Stimulated activated CD8-positive, alpha-beta memory T cell treated with anti-CD3 and anti-CD28 coated beads, Interleukin-4, amount 100 ng/mL, for 24 hours (primary cell): ENCODE data around the gene SLK.

Experiments used
- DNase-seq: peaks from one replicate; pipeline ENCODE4 v3.0.0-alpha.2; 2020; ENCODE audit warnings: low read depth

SLK gene

DNA sequence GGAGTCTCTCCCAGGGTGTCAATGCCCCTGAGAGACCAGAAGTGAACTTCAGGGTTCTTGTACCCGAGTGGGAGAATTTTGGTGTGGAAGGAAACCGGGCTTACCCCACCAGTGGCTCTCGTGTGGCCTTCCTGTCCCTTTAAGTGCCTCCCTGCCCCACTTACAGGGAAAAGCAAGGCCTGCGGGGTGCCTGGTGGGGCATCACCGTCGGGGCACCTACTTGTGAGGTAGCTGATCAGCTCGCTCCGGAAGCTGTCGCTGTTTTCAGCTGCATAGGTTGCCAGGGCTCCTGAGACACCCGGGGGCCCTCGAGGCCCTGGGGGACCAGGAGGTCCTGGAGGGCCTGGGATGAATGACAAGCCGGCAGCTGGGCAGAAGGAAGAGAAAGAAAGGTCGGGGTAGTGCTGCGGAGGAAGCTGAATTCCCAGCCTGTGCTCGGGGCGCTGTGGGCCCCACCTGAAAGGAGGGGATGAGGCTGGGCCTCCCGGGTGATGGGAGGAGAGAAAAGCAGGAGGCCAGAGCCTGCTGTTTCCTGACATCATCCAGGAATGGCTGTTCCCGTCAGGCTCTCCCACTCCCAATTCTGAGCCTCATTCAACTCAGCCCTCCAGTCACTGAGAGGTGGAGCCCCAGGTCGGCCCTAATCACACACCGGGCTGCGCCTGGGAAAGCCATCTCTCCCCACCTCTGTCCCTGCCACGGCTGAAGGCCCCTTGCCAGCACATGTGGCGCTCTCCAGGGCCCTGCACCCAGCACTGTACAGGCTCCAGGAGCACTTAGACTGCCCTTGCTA lies 67.7 kb downstream of the SLK start:
- no peak for DNase-seq

DNA sequence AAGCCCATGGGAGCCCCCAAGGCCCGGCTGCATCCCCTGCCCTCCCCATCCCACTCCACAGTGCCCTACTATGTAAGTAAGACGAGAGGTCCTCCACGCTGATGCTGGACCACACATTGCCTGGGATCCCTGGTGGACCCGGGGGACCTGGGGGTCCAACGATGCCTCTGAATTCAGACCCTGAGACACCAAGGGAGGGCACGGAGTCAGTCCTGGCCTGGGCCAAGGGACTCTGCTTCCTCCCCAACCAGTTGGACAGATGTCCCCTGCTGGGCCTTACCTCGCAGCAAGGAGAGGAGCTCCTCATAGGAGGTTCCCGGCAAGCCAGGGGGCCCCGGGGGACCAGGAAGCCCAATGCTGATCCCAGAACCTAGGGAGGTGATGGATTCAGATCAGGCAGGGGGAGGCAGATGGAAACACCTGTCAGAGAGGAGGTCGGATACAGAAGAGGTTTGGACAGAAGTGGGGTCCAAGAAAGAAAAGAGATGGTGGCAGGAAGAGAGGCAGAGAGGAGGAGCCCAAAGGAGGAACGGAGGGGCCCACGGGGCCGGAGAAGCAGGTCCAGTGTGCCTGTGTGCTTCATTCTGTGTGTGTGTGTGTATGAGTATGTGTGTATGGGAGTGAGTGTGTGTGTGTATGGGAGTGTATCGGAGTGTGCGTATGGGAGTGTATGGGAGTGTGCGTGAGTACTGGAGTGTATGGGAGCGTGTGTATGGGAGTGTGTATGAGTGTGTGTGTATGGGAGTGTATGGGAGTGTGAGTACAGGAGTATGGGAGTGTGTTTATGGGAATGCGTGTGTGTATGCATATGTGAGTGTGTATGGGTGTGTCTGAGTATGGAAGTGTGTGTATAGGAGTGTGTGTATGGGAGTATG lies 68.5 kb downstream of the SLK start:
- no peak for DNase-seq

DNA sequence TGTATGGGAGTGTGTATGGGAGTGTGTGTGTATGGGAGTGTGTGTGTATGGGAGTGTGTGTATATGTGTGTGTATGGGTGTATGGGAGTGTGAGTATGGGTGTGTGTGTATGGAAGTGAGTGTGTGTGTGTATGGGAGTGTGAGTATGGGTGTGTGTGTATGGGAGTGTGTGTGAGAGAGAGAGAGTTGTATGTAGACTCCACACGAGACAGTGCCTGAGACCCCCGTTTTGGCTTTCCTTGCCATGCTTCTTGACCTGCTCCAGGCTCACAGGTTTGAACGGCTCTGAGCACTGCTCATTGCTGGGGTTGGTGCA lies 69.1 kb downstream of the SLK start:
- DNase-seq, result no peak

DNA sequence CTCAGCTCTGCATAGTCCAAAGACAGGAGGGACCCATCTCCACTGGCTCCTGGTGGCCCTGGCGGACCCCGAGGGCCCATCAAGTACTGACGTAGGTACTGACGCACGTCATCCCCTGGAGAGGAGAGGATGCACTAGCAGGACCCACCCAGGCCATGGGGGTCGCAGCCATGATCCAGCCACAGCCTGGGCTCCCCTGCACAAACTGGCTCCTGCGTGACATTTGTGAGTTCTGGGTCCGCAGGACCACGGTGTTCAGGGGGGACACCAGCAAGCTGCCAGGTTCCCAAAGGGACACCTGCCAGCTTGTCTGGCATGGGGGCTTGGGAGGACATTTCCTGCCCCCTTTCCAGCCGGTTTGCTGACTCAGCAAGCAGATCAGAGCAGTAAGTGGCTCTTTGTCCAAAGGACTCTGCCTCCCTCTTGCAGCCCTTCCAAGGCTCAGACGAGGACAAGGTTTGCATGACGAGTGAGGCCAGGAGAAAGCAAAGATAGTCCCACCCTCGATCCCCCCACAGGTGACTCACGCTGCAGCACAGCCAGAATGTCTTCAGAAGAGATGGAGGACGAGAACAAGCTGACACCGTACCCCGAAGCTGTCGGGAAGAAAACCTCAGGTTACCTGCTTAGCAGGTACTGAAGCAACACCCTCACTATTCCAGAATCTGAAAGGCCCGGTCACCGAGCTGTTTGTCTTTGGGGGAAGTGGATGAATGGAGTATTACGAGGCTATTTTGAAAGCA lies 69.7 kb downstream of the SLK start:
- no peak for DNase-seq

DNA sequence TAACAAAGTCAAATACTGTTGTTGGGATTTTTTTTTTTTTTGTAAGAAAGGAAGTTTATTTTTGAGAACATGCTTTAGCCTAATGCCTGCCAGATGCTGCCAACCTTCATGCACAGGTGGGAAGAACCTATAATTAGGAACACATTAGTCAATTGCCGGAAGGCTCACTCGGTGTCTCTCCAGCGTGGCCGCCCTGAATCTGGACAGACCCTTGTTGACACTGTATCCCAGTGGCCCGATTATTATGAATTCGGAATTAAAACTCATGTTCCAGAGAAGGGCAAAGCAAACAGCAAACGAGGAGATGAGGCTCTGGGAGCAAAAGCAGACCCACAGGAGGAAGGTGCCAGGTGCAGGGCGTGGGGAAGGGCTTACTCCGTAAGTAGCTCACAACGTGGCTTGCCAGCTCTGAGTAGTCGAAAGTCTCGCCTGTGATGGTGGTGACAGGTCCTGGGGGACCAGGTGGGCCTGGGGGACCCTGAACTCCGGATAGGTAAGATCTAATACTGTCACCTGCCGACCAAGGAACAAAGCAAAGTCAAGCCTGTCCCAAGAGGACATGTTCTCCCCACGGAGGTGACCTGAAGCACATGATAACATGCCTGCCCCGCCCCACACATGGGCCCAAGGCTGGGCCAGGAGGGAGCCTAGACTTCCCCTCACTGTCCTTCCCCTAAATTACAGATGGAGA lies 70.5 kb downstream of the SLK start:
- DNase-seq, result no peak

DNA sequence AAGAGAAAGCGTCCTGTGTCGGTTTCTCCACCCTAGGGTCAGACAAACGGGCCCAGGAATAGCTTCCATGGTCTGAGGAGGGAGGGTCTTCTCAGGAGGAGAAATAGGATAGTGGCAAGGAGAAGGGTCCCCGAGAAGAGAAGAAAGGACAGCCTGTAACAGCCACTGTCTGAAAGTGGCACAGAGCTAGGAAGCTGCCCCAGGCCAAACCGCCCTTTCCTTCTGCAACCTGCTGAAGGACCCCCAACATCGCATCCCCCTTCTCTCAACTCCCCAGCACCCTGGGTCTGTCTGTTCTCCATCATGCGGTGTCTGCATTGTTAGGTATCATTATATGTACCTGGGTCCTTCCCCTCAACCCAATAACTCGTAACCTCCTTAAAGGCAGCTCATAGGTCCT lies 71.6 kb downstream of the SLK start:
- no peak for DNase-seq

DNA sequence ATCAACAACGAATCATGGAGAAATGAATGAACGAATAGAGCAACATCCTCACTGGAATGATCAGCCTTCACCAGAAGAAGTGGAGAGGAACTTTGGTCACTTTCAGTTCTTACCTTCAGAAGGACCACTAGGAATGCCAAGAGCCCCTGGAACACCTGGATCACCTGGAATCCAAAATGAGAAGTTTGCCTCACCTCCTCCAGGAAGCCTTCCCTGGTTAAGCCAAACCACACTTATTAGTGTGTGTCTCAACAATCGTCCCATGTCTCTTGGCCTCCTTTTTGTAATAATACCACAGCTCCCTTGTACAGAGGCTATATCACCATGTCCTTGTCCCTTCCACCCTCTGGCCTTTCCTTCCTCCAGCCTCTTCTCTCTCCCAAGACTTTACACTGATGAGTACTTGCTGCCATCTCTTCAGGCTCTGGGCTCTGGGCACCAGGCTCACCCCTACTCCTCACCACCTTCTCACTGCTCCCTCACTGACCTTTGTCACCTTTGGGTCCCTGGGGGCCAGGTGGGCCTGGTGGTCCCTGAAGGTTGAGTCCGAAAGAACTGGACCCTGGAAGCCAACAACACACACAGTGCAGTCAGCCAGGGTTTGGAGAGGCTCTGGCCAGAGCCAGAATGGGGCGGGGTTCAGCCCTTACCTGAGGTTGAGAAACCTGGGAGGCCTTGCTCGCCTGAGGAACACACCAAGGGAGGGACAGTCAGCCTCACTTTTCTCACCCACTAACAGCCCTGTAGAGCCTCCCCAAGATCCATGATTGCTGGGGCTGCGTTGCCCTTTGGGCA lies 72.2 kb downstream of the SLK start:
- no peak for DNase-seq

DNA sequence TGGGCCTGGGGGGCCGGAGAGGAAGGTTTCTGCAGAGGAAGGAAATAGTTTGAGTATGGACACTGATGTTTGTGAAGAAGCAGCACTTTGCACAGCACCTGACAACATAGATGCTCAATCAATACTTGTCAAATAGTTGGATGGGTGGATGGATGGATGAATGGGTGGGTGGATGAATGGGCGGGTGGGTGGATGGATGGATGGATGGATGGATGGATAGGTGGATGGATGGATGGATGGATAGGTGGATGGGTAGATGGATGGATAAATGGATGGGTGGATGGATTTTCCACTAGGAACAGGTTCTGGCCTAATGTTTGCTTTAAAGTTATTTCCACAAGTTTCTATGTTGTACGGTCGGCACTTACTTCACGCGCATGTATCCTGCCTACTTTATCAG lies 73.4 kb downstream of the SLK start:
- DNase-seq, result no peak

DNA sequence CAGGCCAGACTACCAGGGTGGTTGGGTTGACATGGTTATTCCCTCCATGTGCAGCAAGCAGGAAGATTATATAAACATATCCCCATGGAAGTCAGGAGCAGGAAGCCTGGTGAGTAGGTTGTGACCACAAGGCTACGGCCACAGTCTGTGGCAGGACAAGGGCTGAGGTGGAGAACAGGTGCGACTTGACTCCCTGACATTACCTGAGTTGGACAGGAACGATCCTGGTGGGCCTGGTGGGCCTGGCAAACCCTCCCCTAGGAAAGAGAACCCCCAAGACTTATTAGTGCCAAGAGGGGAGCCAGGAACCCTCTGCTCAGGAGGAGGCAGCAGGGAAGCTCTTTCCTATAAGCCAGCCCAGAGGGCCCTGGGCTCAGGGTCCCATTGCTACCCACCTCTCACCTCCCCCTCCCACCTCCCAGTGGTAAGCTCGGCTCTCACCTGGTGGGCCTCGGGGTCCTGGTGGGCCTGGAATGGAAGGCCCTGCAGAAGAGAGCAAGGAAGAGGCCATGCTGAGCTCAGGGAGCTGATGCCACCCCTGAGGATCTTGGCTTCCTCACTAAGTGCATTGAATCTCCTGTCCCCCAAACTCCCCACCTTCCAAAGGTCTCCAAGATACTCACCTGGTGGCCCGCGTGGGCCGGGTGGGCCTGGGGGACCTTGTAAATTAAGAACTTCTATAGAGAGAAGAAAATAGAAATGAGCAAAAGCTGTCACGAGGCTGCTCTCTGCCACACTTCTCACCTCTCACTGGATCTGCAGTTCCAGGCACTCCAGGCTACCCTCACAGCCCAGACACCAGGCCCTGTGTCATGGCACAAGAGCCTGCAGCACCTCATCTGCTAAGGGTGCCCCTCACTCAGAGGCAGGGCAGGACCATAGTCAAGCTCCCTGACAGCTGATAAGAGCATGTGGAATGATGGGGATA lies 74.2 kb downstream of the SLK start:
- no peak for DNase-seq

DNA sequence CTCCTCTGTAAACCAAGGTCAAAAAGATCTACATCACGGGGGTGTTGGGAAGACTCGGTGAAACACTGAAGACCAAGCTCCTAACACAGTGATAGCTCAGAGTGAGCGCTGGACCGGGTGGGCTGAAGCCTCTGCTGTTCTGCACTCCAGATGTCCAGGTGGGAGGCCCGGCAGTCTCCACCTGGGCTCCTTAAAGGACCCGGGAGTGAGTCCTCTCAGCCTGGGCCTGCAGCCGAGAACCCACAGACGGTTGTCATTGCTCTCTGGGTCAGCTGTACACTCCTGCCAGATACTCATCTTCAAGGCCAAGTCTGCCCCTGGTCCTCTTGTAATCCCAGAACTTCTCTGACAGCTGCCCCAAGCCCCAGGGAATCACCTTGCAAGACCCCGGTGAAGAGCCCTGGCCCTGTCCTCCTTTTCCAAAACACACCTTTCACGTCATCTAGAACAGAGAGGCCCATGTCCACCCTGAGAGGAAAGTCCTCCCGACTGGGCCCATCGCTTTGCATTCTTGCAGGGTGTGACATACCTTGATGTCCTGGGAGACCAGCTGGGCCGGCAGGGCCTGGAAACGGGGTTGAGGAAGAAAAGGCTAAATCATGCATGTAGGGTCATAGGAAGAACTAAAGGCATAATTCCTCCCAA lies 75.1 kb downstream of the SLK start:
- no peak for DNase-seq

DNA sequence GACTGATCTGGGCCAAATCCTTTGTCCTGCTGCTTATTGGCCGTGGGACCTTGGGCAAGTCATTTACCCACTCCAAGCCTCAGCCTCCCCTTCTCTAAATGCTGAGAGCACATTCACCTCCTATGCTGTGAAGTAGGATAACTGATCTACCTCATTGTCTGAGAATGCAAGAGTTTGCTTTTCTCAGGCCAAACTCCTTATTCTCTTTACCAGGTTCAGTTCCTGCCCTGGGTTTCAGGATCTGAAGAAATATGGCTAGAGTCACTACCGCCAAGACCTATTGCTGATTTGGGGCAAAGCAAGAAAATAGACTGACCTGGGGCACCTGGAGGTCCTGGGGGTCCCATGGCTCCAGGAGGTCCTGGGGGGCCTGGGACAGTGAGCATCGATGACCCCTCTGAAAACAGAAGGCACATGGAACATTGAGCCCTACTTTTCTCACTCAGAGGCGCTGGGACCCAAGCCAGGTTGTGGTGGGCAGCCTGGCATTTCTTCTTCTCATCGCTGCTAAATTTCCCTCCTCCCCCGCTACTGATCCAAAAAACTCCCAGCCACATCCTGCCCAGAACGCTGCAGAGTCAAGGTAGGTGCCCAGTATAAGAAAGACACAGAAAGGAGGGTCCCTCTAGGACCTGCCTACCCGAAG lies 76.4 kb downstream of the SLK start:
- no peak for DNase-seq

DNA sequence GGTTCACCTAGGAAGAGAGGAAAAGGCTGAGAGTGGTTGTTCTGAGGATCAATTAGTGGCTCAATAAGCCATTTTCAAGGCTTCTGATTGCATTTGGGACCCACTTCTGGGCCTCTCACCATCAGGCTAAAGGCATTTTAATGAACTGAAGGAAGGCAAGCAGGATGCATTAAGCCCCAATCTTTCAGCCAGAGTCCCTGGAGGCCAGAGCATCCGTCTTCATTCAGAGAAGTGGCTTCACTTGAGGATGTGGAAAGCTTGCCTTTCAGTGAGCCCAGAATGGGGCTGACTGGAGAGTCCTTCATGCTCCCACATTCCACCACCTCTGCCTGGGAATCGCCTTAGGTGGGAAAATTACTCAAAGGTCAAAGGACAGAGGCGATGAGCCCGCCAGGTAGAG lies 76.9 kb downstream of the SLK start:
- DNase-seq, result no peak

DNA sequence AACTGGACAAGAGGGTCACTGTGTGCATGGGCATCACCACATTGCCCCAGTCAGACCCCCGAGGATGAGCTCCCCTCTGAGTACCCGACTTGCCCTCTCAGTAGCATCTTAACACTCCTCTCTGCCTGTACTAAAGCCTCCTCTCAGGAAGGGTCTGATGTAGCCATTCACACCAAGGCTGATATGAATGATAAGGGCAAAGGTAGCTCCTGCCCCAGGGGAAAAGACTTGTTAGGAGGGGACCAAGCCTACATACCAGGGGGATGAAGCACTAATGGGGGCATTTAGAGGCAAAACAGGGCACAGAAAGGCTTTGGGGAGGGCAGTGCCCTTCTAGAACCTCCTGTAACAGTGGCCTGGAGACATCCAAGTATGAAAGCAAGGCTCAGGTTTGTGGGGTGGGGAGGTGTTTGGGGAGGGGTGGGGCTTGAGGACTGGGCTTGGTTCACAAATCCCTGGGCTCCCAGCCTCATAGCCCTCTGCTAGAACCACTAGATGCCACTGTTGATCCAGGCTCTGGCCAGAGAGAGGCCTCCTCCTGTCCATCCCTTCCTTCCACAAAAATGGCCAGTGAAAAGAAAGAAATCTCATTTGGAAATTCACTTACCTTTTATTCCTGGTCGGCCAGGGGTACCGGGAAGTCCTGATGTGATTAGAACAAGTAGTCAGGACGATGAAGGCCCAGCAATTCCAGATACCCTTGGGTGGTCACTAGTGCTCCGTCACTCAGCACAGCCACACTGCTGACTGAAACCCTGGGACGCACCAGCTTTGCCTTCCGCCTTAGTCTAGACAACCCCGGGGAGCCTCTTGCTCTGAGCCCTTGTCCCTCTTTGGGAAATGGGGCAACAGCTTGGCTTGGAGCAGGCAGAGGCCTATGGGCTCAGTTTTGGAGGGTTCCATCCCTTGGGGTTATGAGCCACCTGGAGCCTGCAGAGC lies 78.5 kb downstream of the SLK start:
- DNase-seq, result no peak

DNA sequence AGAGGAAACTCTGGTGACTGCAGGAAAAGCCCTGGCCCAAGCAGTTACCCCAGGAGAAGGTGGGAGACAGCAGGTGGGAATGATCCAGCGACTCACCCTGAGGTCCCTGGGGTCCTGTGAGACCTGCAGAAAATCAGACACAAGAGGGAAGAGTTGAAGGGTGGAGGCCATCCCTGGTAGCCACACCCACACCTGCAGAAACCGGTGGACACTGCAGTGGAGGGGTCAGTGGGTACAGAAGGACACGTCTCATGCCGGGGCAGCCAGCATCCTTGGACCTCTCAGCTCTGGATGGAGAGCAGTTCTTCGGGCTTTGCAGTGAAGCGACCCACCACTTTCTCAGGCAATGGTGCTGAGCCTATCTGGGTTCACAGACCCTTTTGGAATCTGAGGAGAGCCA lies 79.7 kb downstream of the SLK start:
- DNase-seq, result no peak

DNA sequence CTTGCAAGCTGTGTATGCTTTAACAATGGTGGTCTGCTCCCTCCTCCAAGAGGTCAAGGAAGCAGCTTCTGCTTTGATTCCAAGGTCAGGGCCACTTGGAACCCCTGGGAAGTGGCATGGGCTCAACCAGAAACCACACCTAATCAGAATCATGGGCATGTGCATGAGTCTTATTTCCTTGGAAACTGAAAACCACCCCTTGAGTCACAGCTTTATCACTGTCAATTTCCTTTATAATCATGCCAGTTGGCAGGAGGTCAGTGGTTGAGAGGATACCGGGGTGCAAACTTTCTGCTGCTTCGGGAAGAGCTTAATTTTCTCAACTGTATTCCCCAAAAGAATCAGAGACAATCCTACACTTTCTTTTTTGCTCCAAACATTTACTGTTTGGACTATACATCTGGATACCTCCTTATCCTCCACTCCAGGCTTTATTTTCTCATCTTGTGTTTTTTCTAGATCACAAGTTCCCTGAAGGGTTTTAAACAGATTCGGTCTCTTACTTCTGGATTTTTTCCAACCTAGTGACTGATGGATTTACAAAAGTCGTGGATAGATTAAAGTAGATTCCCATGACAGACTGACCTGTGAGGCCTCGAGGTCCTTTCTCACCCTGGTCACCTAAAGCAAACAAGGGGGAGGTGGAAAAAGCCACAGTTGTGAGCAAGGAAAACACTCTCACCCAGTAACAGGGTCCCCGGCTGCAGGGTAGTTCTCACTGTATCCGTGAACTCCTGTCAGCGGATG lies 82.7 kb downstream of the SLK start:
- DNase-seq, result no peak

DNA sequence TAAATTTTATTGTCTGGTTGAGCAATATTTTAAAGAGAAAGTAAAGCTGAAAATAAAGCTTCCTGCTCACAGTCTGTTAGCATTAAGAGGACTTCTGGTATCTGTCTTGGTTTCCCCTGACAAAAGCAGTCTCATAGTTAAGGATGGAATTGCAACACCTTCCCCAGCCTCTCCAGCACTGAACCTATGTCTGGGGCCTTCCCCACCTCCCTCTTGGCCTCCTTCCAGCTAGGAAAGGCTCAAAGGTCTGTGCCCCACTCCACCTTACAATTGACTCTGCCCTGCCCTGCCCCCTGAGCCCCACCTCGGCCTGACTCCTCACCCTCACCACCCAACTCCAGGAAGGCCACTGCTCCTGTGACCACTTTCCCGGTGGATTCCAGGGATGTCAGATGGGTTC lies 85.5 kb downstream of the SLK start:
- no peak for DNase-seq

DNA sequence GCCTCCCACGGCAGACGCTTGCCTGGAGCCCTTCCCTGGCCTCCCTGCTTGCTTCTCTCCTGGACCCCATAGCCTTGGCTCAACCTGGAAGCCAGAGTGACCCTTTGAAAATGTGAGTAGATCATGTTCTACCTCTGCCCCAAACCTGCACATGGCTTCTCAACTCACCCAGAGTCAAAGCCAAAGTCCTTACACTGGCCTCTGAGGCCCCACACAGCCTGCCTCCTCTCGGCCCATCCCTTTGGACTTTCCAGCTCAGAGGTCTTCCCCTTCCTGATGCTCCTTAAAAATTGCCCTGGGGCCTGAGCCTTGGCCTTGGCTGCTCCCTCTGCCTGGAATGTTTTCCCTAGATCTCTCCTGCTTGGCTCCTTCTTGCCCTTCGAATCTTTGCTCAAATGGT lies 86.3 kb downstream of the SLK start:
- no peak for DNase-seq

DNA sequence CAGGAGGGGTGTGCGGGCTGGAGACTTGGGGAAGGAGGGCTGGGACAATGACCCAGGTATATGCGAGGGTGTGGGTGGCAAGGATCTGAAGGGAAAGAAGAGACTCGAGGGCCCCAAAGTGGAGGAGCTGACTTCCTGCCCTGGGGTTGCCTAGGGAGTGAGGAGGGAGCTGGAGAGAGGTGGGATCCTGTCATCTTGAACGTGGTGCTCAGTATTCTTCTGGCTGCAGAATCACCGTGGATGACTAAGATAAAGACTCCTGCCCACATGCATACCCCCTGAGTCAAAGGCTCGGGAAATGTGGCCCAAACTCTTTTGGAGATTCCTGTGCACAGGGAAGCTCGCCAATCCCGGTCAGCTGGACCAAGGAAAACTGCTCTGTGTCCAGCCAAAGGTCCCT lies 87.5 kb downstream of the SLK start:
- DNase-seq, result no peak
